ENCODE data around the gene PDK2.
A peak's percentile ranks its signal among the peaks of the same experiment; 100 is the strongest.

PDK2 gene

GRCh38 chr17:50139950-50140885, 45.1 kb downstream of the PDK2 start:
- DNase-seq = peak; percentile 69

DNA sequence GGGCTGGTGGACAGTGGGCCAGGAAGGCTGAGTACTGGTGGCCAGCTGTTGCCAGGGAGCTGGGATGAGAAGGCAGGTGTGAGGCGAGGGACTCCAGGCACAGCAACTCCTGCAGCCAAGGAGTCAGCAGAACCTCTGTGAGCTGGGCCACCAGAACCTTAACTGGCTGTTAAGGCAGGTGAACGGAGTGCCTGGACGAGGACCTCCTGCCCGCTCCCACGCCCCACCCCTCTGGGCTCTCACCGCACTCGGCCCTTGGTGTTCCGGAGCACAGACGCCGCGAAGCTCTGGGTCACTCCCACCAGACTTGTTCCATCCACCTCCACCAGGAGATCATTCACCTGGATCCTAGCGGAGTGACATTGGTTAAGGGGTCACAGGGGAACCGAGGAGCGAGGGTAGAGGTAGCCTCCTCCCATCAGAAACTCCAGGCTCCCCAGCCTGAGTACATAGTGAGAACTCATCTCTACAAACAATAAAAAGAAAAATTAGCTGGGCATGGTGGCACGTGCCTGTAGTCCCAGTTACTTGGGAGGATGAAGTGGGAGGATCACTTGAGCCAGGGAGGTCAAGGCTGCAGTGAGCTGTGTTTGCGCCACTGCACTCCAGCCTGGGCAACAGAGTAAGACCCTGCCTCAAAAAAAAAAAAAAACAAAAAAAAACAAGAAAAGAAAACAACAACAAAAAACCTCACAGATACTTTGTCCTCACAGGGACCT, 46.0 kb downstream of the PDK2 start:
- no peak for DNase-seq

DNA sequence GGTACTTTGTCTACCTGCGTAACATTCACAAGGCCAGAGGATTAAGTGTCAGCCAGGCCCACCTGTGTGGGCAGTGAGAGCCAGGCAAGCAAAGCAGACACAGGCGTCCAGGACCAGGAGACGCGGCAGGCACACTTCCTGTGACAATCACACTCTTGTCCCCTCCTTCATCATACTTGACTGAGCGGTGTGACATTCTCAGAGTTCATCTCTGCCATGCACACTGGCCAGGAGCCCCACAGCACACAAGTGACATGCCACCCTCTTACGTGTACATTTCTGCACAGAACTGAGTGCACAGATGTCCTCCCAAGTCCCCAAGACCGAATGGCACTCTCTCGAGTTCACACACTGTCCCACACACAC, 46.6 kb downstream of the PDK2 start:
- DNase-seq = no peak

GRCh38 chr17:50143461-50144176, 48.5 kb downstream of the PDK2 start:
- DNase-seq = no peak

GRCh38 chr17:50144355-50144754, 49.2 kb downstream of the PDK2 start:
- DNase-seq = no peak

- DNase-seq = no peak
These were observed 49.8 kb downstream of the PDK2 start for GRCh38 chr17:50144845-50145531.

DNA sequence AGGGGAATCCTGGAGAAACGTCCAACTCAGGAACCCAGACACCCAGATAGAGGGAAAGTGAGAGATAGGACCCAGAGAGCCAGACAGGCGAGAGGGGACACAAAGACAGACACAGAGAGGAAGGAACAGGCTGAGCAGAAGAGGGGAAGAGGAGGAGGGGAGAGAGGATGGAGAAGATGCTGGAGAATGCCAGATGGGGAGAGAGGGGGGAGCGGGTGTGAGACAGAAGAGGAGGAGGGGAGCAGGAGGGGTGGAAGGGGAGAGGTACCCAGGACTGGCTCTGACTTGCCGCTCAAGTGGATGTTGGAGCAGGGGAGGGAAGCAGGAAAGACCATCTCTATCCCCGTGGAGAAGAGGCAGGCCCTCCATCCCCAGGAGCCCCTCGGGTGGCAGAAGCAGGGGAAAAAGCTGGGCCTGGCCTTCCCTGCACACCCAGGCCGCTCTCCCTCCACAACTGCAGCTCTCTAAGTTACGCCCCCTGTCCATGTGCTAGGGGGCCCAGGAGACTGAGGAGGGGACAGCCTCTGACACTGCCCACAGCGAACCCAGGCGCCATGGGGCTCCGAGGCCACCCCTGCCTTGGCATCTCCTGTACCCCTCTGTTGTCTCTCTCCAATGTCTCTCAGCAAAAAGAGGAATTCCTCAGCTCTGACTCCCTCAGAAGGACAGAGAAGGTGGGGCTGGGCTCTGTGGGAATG, 50.5 kb downstream of the PDK2 start:
- DNase-seq = no peak

GRCh38 chr17:50146230-50146926, 51.2 kb downstream of the PDK2 start:
- no peak for DNase-seq

DNA sequence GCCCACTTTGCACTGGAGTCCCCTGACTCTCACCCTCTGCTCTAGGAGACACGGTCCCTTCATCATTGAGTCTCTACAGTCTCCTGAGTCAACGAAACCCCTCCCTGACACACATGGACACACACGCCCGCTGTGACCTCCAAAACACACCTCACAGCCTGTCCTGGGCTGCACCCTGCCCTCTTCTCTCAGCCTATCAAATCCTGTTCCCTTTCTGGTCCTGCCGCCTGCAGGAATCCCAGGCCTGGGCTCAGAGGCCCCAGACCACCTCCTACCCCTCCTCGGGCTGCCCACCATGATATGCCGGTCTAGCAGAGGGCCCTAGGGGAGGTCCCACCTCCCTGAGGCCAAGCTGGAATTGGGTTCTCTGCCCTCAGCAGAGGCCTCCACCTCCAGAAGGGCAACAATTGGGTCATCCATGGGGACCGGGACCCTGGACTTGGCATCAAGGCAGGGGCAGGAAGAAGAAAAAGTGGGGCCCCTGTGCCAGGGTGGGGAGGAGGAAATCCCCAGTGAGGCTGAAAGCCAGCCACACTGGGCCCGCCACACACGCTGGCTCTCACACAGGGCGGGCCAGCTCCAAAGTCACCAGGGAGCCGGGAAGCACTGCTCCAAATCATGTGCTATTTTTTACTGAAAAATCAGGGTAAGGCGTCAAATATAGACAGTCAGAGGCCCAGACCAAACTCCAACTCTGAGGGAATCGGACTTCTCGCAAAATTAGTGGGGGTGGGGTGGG, 51.9 kb downstream of the PDK2 start:
- DNase-seq = no peak

DNA sequence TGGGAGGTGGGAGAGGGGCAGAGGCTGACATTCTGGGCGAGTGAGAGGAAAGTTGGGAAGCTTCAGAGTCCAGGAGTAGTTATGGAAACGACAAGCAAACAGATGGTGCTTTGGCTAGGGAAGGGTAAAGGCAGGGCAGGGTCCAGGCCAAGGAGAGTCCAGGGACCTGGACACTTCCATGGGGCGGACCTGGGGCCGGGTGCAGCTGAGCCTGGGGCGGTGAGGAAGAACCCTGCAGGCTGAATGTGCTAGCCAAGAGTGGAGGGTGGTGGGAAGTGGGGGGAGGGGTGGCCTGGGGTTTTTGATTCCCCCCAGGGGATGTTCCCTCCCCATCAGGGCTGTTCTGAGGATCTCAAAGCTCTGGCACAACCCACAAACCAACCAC, 52.7 kb downstream of the PDK2 start:
- DNase-seq = no peak

GRCh38 chr17:50148226-50149090, 53.3 kb downstream of the PDK2 start:
- peak; percentile 43 for DNase-seq

- DNase-seq = no peak
These were observed 53.9 kb downstream of the PDK2 start for GRCh38 chr17:50149091-50149416.

- DNase-seq = peak; percentile 31
These were observed 54.5 kb downstream of the PDK2 start for GRCh38 chr17:50149417-50150353.

- no peak for DNase-seq
These were observed 55.3 kb downstream of the PDK2 start, which contains the start of gene PPP1R9B for GRCh38 chr17:50150354-50151040. TSS of gene PPP1R9B (minus strand) at chr17:50150677. CDS start at chr17:50150513, 164 bp downstream.

- peak; percentile 91 for DNase-seq
These were observed 56.1 kb downstream of the PDK2 start for GRCh38 chr17:50151041-50151936.

DNA sequence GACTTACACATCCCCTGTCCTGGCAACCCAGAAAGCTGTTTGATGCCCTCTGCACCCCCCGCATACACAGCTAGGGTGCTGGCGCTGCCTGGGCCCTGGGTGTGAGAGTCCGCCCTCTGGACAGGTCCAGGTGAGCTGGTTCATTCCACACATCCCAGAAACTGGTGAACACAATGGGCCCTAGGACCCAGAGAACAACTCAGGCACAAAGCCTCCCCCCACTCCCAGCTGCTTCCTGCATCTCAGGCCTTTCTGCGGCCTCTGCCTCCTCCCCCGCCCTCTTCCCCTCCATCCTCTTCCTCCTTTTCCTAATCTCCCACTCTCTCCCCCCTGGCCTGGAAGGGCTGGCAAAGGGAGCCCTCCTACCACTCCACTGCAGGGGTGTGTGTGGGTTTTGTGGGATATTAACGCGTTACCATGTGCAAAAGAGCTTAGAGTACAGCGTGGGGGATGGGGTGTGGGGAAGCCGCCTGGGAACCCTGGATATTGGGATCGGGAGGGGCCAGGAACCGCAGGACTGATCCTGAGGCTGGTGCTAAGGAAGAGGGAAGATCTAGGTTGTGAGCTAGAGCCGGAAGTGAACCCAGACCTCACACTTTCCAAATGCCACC, 56.9 kb downstream of the PDK2 start:
- DNase-seq = peak; percentile 90

DNA sequence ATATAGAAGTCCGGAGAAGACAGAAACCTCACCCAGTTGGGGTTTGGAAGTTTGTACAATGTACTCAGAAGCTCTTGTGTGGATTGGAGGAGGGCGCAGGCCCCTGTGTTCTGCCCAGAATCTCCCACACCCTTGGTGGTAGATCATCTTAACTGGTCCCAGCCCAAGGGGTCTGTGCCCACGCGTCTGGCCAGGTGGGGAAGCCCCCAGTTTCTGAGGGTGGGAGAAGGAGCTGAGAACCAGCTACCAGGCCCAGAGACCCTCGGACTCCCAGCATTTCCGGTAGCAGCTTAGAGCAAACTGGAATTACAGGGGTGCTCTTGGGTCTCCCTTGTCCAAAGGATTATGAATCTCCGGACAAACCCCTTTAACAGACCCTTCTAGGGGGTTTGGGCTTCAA, 57.6 kb downstream of the PDK2 start:
- no peak for DNase-seq

All from fibroblast of upper back skin (primary cell).